ENCODE data around the gene GATA6.
"Not testable (repeated sequence)": the region's sequence is repeated elsewhere in the genome, so short reads cannot be mapped to it uniquely, and the experiment has no call there.

The GATA6 gene

GRCh38 chr18:22182884-22183697 lies 13.7 kb downstream of the GATA6 start:
- Histone ChIP-seq H3K36me3 (ENCODE audit: insufficient read depth, low read length) (peaks cover 11% of the 10 kb centered on the region; the same call in 1 of the 2 replicates), H3K27me3 (ENCODE audit: insufficient read depth, low read length) (no peaks in the 10 kb centered on the region), H3K4me1 (ENCODE audit: control insufficient read depth, insufficient read depth, low read length, unreplicated experiment) (peaks cover 23% of the 10 kb centered on the region), H2AFZ (ENCODE audit: low read length, unreplicated experiment) (no peak overlapping the region), H3K27ac (ENCODE audit: low read depth, low read length) (no peak overlapping the region), H3K79me2 (ENCODE audit: control insufficient read depth, insufficient read depth, low read length, unreplicated experiment) (peaks cover 10% of the 10 kb centered on the region), H3K4me3 (ENCODE audit: low read depth, low read length) (no peak overlapping the region)

GRCh38 chr18:22183698-22184170 lies 14.3 kb downstream of the GATA6 start:
- Histone ChIP-seq H3K4me3 (ENCODE audit: low read depth, low read length) (no peak overlapping the region), H3K27me3 (ENCODE audit: insufficient read depth, low read length) (no peaks in the 10 kb centered on the region), H3K79me2 (ENCODE audit: control insufficient read depth, insufficient read depth, low read length, unreplicated experiment) (peaks cover 10% of the 10 kb centered on the region), H3K4me1 (ENCODE audit: control insufficient read depth, insufficient read depth, low read length, unreplicated experiment) (peaks cover 28% of the 10 kb centered on the region), H3K27ac (ENCODE audit: low read depth, low read length) (no peak overlapping the region), H3K36me3 (ENCODE audit: insufficient read depth, low read length) (peaks cover 14% of the 10 kb centered on the region; the same call in 1 of the 2 replicates), H2AFZ (ENCODE audit: low read length, unreplicated experiment) (no peak overlapping the region)

GRCh38 chr18:22184573-22184972 lies 15.2 kb downstream of the GATA6 start:
- H3K4me1 ChIP-seq (ENCODE audit: control insufficient read depth, insufficient read depth, low read length, unreplicated experiment): peaks cover 31% of the 10 kb centered on the region
- not testable (repeated sequence) for H3K27me3 ChIP-seq (ENCODE audit: insufficient read depth, low read length); H3K4me3 ChIP-seq (ENCODE audit: low read depth, low read length); H3K27ac ChIP-seq (ENCODE audit: low read depth, low read length); H2AFZ ChIP-seq (ENCODE audit: low read length, unreplicated experiment); H3K79me2 ChIP-seq (ENCODE audit: control insufficient read depth, insufficient read depth, low read length, unreplicated experiment)
- H3K36me3 ChIP-seq (ENCODE audit: insufficient read depth, low read length): peaks cover 14% of the 10 kb centered on the region; the same call in 1 of the 2 replicates

- Histone ChIP-seq H2AFZ (ENCODE audit: low read length, unreplicated experiment) (no peak overlapping the region), H3K79me2 (ENCODE audit: control insufficient read depth, insufficient read depth, low read length, unreplicated experiment) (peaks cover 6% of the 10 kb centered on the region), H3K4me3 (ENCODE audit: low read depth, low read length) (no peak overlapping the region), H3K4me1 (ENCODE audit: control insufficient read depth, insufficient read depth, low read length, unreplicated experiment) (peaks cover 38% of the 10 kb centered on the region), H3K27me3 (ENCODE audit: insufficient read depth, low read length) (no peaks in the 10 kb centered on the region), H3K27ac (ENCODE audit: low read depth, low read length) (no peak overlapping the region), H3K36me3 (ENCODE audit: insufficient read depth, low read length) (peaks cover 14% of the 10 kb centered on the region; the same call in 1 of the 2 replicates)
Measured at GRCh38 chr18:22185273-22185672, 15.9 kb downstream of the GATA6 start.

- no peaks in the 10 kb centered on the region for H3K27me3 ChIP-seq (ENCODE audit: insufficient read depth, low read length)
- H3K36me3 ChIP-seq (ENCODE audit: insufficient read depth, low read length): peaks cover 14% of the 10 kb centered on the region; the same call in 1 of the 2 replicates
- H2AFZ ChIP-seq (ENCODE audit: low read length, unreplicated experiment): no peak overlapping the region
- peak overlapping the region; percentile 32; the same call in 1 of the 2 replicates for H3K27ac ChIP-seq (ENCODE audit: low read depth, low read length)
- no peak overlapping the region for H3K4me3 ChIP-seq (ENCODE audit: low read depth, low read length)
- H3K4me1 ChIP-seq (ENCODE audit: control insufficient read depth, insufficient read depth, low read length, unreplicated experiment): peaks cover 40% of the 10 kb centered on the region
- H3K79me2 ChIP-seq (ENCODE audit: control insufficient read depth, insufficient read depth, low read length, unreplicated experiment): peaks cover 6% of the 10 kb centered on the region
Measured at GRCh38 chr18:22185771-22186386, 16.5 kb downstream of the GATA6 start.

GRCh38 chr18:22186484-22186971 lies 17.1 kb downstream of the GATA6 start:
- no peak overlapping the region for H3K4me3 ChIP-seq (ENCODE audit: low read depth, low read length)
- H3K79me2 ChIP-seq (ENCODE audit: control insufficient read depth, insufficient read depth, low read length, unreplicated experiment): peaks cover 6% of the 10 kb centered on the region
- H3K36me3 ChIP-seq (ENCODE audit: insufficient read depth, low read length): peaks cover 14% of the 10 kb centered on the region; the same call in 1 of the 2 replicates
- H2AFZ ChIP-seq (ENCODE audit: low read length, unreplicated experiment): no peak overlapping the region
- H3K4me1 ChIP-seq (ENCODE audit: control insufficient read depth, insufficient read depth, low read length, unreplicated experiment): peaks cover 40% of the 10 kb centered on the region
- H3K27ac ChIP-seq (ENCODE audit: low read depth, low read length): peak overlapping the region; percentile 32; the same call in 1 of the 2 replicates
- H3K27me3 ChIP-seq (ENCODE audit: insufficient read depth, low read length): no peaks in the 10 kb centered on the region

GRCh38 chr18:22188559-22189267 lies 19.3 kb downstream of the GATA6 start:
- Histone ChIP-seq H2AFZ (ENCODE audit: low read length, unreplicated experiment) (no peak overlapping the region), H3K4me1 (ENCODE audit: control insufficient read depth, insufficient read depth, low read length, unreplicated experiment) (peaks cover 40% of the 10 kb centered on the region), H3K4me3 (ENCODE audit: low read depth, low read length) (no peak overlapping the region), H3K27me3 (ENCODE audit: insufficient read depth, low read length) (no peaks in the 10 kb centered on the region), H3K36me3 (ENCODE audit: insufficient read depth, low read length) (peaks cover 7% of the 10 kb centered on the region; the same call in 1 of the 2 replicates), H3K79me2 (ENCODE audit: control insufficient read depth, insufficient read depth, low read length, unreplicated experiment) (peaks cover 6% of the 10 kb centered on the region), H3K27ac (ENCODE audit: low read depth, low read length) (peak overlapping the region; percentile 85; the same call in 1 of the 2 replicates)

GRCh38 chr18:22189449-22190166 lies 20.2 kb downstream of the GATA6 start:
- H3K79me2 ChIP-seq (ENCODE audit: control insufficient read depth, insufficient read depth, low read length, unreplicated experiment): peaks cover 6% of the 10 kb centered on the region
- peaks cover 7% of the 10 kb centered on the region; the same call in 1 of the 2 replicates for H3K36me3 ChIP-seq (ENCODE audit: insufficient read depth, low read length)
- no peak overlapping the region for H2AFZ ChIP-seq (ENCODE audit: low read length, unreplicated experiment)
- H3K27me3 ChIP-seq (ENCODE audit: insufficient read depth, low read length): no peaks in the 10 kb centered on the region
- H3K4me3 ChIP-seq (ENCODE audit: low read depth, low read length): no peak overlapping the region
- peaks cover 40% of the 10 kb centered on the region for H3K4me1 ChIP-seq (ENCODE audit: control insufficient read depth, insufficient read depth, low read length, unreplicated experiment)
- peak overlapping the region; percentile 85 for H3K27ac ChIP-seq (ENCODE audit: low read depth, low read length)

- Histone ChIP-seq H3K27me3 (ENCODE audit: insufficient read depth, low read length) (no peaks in the 10 kb centered on the region), H3K4me3 (ENCODE audit: low read depth, low read length) (no peak overlapping the region), H3K4me1 (ENCODE audit: control insufficient read depth, insufficient read depth, low read length, unreplicated experiment) (peaks cover 32% of the 10 kb centered on the region), H3K27ac (ENCODE audit: low read depth, low read length) (peak overlapping the region; percentile 85), H3K79me2 (ENCODE audit: control insufficient read depth, insufficient read depth, low read length, unreplicated experiment) (peaks cover 6% of the 10 kb centered on the region), H2AFZ (ENCODE audit: low read length, unreplicated experiment) (no peak overlapping the region), H3K36me3 (ENCODE audit: insufficient read depth, low read length) (0 out of 2 replicates have a peak, but pooled peaks cover 3% of the 10 kb centered on the region)
Measured at GRCh38 chr18:22191346-22191695, 21.9 kb downstream of the GATA6 start.

GRCh38 chr18:22191923-22192322 lies 22.5 kb downstream of the GATA6 start:
- Histone ChIP-seq H3K27ac (ENCODE audit: low read depth, low read length) (no peak overlapping the region), H3K36me3 (ENCODE audit: insufficient read depth, low read length) (0 out of 2 replicates have a peak, but pooled peaks cover 3% of the 10 kb centered on the region), H3K4me3 (ENCODE audit: low read depth, low read length) (no peak overlapping the region), H3K79me2 (ENCODE audit: control insufficient read depth, insufficient read depth, low read length, unreplicated experiment) (peaks cover 6% of the 10 kb centered on the region), H2AFZ (ENCODE audit: low read length, unreplicated experiment) (no peak overlapping the region), H3K4me1 (ENCODE audit: control insufficient read depth, insufficient read depth, low read length, unreplicated experiment) (peaks cover 26% of the 10 kb centered on the region), H3K27me3 (ENCODE audit: insufficient read depth, low read length) (no peaks in the 10 kb centered on the region)
